Measurements from ENCODE around the gene LEP. TPM values are rescaled to one million over a fixed set of nuclear protein-coding genes. Genes with fewer than 3 reads are reported as not detected.

Gene LEP
- not detected in 2 replicates for polyA plus RNA-seq (2011; rRNA removed)
- not detected in 2 replicates for polyA plus RNA-seq (2012; cell fraction: cytosol; rRNA removed)
- not detected in 2 replicates for polyA plus RNA-seq (2012; cell fraction: nucleus; rRNA removed)
- polyA plus RNA-seq (2017; fragmentation: RNase III; extraction: RNeasy Plus Mini Kit Qiagen cat#74134 plus additional on column Dnase treatment): not detected in 3 replicates
- not detected in 2 replicates for polyA minus RNA-seq (2011; rRNA and poly(A)+ RNA removed)

- Histone ChIP-seq H3K27ac (no peak within 1 kb of the TSS), H3K9me3 (no peaks in the 10 kb centered on the region), H3K4me1 (peaks cover 10% of the 10 kb centered on the region; the same call in 2 of the 3 replicates), H3K4me2 (no peak within 1 kb of the TSS), H3K4me3 (no peak within 1 kb of the TSS)
- POLR2A ChIA-PET: no interaction called here
- WGBS (ENCODE audit: missing lambda C conversion rate): 77% methylated on average over 36 of the region's 67 CpGs
- TF ChIP-seq CEBPB (IDR thresholded peaks at IDR 0.05): peak in 1 of 2 experiments; percentile 11; a peak in 1 of 4 replicates
- TF ChIP-seq ZC3H11A (IDR thresholded peaks at IDR 0.05): no peak
- no peak for FAIRE-seq
- DNase-seq (ENCODE audit: low read depth in 1 of 2, low spot score in 1 of 2): no peak
- CTCF ChIA-PET: interaction anchor here (1.2 kb wide), 1 partner anchor 8 kb away, joined by 3 read pairs; no protein-coding TSS in a partner anchor
- no peak for ATAC-seq
These were observed at the start of gene LEP for GRCh38 chr7:128240696-128241386. Gene LEP (plus strand): TSS chr7:128241278. CDS start chr7:128252019, 10,741 bp downstream.

- H3K4me3 ChIP-seq: no peak overlapping the region
- H3K27ac ChIP-seq: no peak overlapping the region
- DNase-seq (ENCODE audit: low read depth in 1 of 2, low spot score in 1 of 2) (no peak), FAIRE-seq (no peak), ATAC-seq (no peak)
- H3K4me1 ChIP-seq: no peaks in the 10 kb centered on the region
- H3K9me3 ChIP-seq: peaks cover 44% of the 10 kb centered on the region
- ChIA-PET POLR2A (no interaction called here), CTCF (interaction anchor here (1.2 to 1.8 kb wide), 5 partner anchors 16 to 69 kb away, joined by 3 to 8 read pairs (median 4); no protein-coding TSS in a partner anchor)
- H3K4me2 ChIP-seq: no peak overlapping the region
- 52% methylated on average over 17 of the region's 19 CpGs for WGBS (ENCODE audit: missing lambda C conversion rate)
- no peak for TF ChIP-seq CHD4 (IDR thresholded peaks at IDR 0.05; ENCODE audit: borderline replicate concordance)
- no peak for TF ChIP-seq HEYL (CRISPR knock-in tag; IDR thresholded peaks at IDR 0.05)
- no peak for TF ChIP-seq HMGXB4 (CRISPR knock-in tag; IDR thresholded peaks at IDR 0.05; ENCODE audit: borderline replicate concordance)
- no peak for TF ChIP-seq CBX2 (IDR thresholded peaks at IDR 0.05; ENCODE audit: borderline replicate concordance, low read depth)
These were observed 48.5 kb upstream of the LEP start for GRCh38 chr7:128192497-128193142.

- no peak overlapping the region for H3K4me2 ChIP-seq
- no peak for ATAC-seq
- H3K4me1 ChIP-seq: no peaks in the 10 kb centered on the region
- POLR2A ChIA-PET: no interaction called here
- no peak overlapping the region for H3K4me3 ChIP-seq
- CTCF ChIA-PET: interaction anchor here (0.8 to 7.6 kb wide), 2 partner anchors 14 to 16 kb away, joined by 3 to 73 read pairs; no protein-coding TSS in a partner anchor
- no peak for DNase-seq (ENCODE audit: low read depth in 1 of 2, low spot score in 1 of 2)
- H3K27ac ChIP-seq: no peak overlapping the region
- TF ChIP-seq SREBF2 (IDR thresholded peaks at IDR 0.05) (no peak), HEYL (CRISPR knock-in tag; IDR thresholded peaks at IDR 0.05) (no peak), TP53 (CRISPR knock-in tag; IDR thresholded peaks at IDR 0.05) (no peak), POLR2AphosphoS2 (conservative IDR thresholded peaks at IDR 0.05; ENCODE audit: low read length) (no peak), HES2 (IDR thresholded peaks at IDR 0.05) (no peak), MAX (IDR thresholded peaks at IDR 0.05) (no peak), HOXB13 (CRISPR knock-in tag; IDR thresholded peaks at IDR 0.05; ENCODE audit: low read depth) (no peak), JUNB (IDR thresholded peaks at IDR 0.05) (no peak), FOSB (CRISPR knock-in tag; IDR thresholded peaks at IDR 0.05) (no peak), SMC3 (IDR thresholded peaks at IDR 0.05) (no peak), BCL3 (IDR thresholded peaks at IDR 0.05) (no peak), RFX5 (IDR thresholded peaks at IDR 0.05) (no peak), CEBPB (IDR thresholded peaks at IDR 0.05) (no peak), RAD21 (conservative IDR thresholded peaks at IDR 0.05 in 1 of 2, IDR thresholded peaks at IDR 0.05 in 1 of 2) (no peak), BHLHE40 (IDR thresholded peaks at IDR 0.05; ENCODE audit: low read depth, low read length) (no peak), CTCF (IDR thresholded peaks at IDR 0.05) (no peak), EHF (CRISPR knock-in tag; IDR thresholded peaks at IDR 0.05) (no peak), FOXS1 (CRISPR knock-in tag; IDR thresholded peaks at IDR 0.05) (no peak), HOXA7 (CRISPR knock-in tag; IDR thresholded peaks at IDR 0.05) (no peak), NPAS2 (CRISPR knock-in tag; IDR thresholded peaks at IDR 0.05; ENCODE audit: borderline replicate concordance) (no peak)
- FAIRE-seq: no peak
- peaks cover 44% of the 10 kb centered on the region for H3K9me3 ChIP-seq
- whole genome bisulfite sequencing (ENCODE audit: missing lambda C conversion rate): 4% methylated on average over 3 of the region's 3 CpGs
These were observed 46.4 kb upstream of the LEP start for GRCh38 chr7:128194533-128195282.

Data from A549 (cell line).